Caki2 (cell line): Measurements from ENCODE around the gene LDLRAD2. TPM values are rescaled to one million over a fixed set of nuclear protein-coding genes. Genes with fewer than 3 reads are reported as not detected.
"Not testable (repeated sequence)": the region's sequence is repeated elsewhere in the genome, so short reads cannot be mapped to it uniquely, and the experiment has no call there.

Source experiments
- DNase-seq: peaks from one replicate; pipeline ENCODE4 v3.0.0-alpha.2; 2015; ENCODE audit warnings: low read depth
- in situ Hi-C: cut with HindIII; loops from 2 replicates; pipeline ENCODE4 v1.10.0; 2016; ENCODE audit warnings: low sequenced_read_pairs, low pct_unique_long_range_greater_than_20kb, mixed read lengths
- total RNA-seq: library from RNA; depleted of rRNA; stranded (reverse); fragments of >200 nt; shearing (Covaris generic); gene quantifications from 2 replicates; pipeline ENCODE4 v1.2.3, GENCODE V29; 2014; ENCODE audit warnings: low replicate concordance

The LDLRAD2 gene
- total RNA-seq, 1 experiment from 2014 or later: not detected

- no peak for DNase-seq
- in situ Hi-C loops: no loop called here
Observed at GRCh38 chr1:21820597-21821232, 8.7 kb downstream of the LDLRAD2 start.

- in situ Hi-C loops: no loop called here
- no peak for DNase-seq
Observed at GRCh38 chr1:21821385-21822019, 9.4 kb downstream of the LDLRAD2 start.

- no peak for DNase-seq
- in situ Hi-C loops: no loop called here
Observed at GRCh38 chr1:21822349-21822748, 10.3 kb downstream of the LDLRAD2 start.

GRCh38 chr1:21823206-21823979, 11.3 kb downstream of the LDLRAD2 start:
- DNase-seq: no peak
- in situ Hi-C loops: no loop called here

- in situ Hi-C loops: no loop called here
- no peak for DNase-seq
Observed at GRCh38 chr1:21823980-21824702, 12.1 kb downstream of the LDLRAD2 start.

- DNase-seq: no peak
- in situ Hi-C loops: no loop called here
Observed at GRCh38 chr1:21824926-21825325, 12.9 kb downstream of the LDLRAD2 start.

GRCh38 chr1:21825393-21825792, 13.3 kb downstream of the LDLRAD2 start:
- DNase-seq: no peak
- in situ Hi-C loops: no loop called here

- in situ Hi-C loops, DNase-seq: not testable (repeated sequence)
Observed at GRCh38 chr1:21826694-21827093, 14.6 kb downstream of the LDLRAD2 start.

- in situ Hi-C loops: no loop called here
Observed at GRCh38 chr1:21827141-21827679, 15.1 kb downstream of the LDLRAD2 start.

GRCh38 chr1:21828075-21828474, 16.0 kb downstream of the LDLRAD2 start:
- no peak for DNase-seq
- in situ Hi-C loops: no loop called here

More at GRCh38 chr1:21827141-21827679, 15.1 kb downstream of the LDLRAD2 start:
- no peak for DNase-seq

- no peak for DNase-seq
- in situ Hi-C loops: no loop called here
Observed at GRCh38 chr1:21828506-21829210, 16.6 kb downstream of the LDLRAD2 start.

GRCh38 chr1:21829294-21829693, 17.2 kb downstream of the LDLRAD2 start:
- in situ Hi-C loops: no loop called here
- no peak for DNase-seq

GRCh38 chr1:21830792-21831453, 18.9 kb downstream of the LDLRAD2 start:
- DNase-seq: no peak
- in situ Hi-C loops: no loop called here

GRCh38 chr1:21831454-21831970, 19.4 kb downstream of the LDLRAD2 start:
- in situ Hi-C loops: no loop called here

GRCh38 chr1:21833392-21833976, 21.4 kb downstream of the LDLRAD2 start:
- in situ Hi-C loops: no loop called here
- DNase-seq: no peak

More at GRCh38 chr1:21831454-21831970, 19.4 kb downstream of the LDLRAD2 start:
- DNase-seq: no peak

GRCh38 chr1:21834094-21834493, 22.0 kb downstream of the LDLRAD2 start:
- DNase-seq: no peak
- in situ Hi-C loops: no loop called here

GRCh38 chr1:21834666-21835065, 22.6 kb downstream of the LDLRAD2 start:
- in situ Hi-C loops: no loop called here
- no peak for DNase-seq
